ENCODE results near the gene APBA1. TPM values are rescaled to one million over a fixed set of nuclear protein-coding genes. Genes with fewer than 3 reads are reported as not detected.
A peak's percentile ranks its signal among the peaks of the same experiment; 100 is the strongest.

Gene APBA1
- total and polyA plus RNA-seq, 5 donors = 3.5 to 9.2 (median 6.2) TPM

DNA sequence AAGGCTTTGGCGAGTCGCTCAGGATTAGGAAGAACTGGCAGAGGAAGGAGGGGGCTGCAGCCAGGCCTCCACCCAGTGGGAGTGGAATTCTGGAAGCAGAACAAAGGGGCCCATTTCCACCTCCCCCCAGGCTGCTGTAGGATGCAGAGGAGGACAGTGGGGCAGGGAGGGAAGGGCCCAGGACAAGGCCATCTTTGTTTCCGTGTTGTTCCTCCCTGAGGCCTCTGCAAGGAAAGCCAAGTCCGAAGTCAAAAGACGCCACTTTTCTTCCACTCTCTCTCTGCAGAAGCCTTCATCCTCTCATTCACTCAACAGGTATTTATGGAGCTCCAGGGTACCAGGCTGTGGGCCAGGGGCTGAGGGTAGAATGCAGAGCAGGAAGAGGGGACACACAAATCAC lies 276.5 kb downstream of the APBA1 start:
- peaks cover 13% of the 10 kb centered on the region for H3K4me1 ChIP-seq (ENCODE audit: control insufficient read depth, insufficient read depth, low read length)
- H3K27ac ChIP-seq (ENCODE audit: low read length) = no peak overlapping the region
- no peak for DNase-seq
- intact Hi-C loops (cut with DNase I) = no loop called here
- no peak for ATAC-seq
- H3K9me3 ChIP-seq (ENCODE audit: control insufficient read depth, low read length) = no peaks in the 10 kb centered on the region
- no peaks in the 10 kb centered on the region for H3K27me3 ChIP-seq (ENCODE audit: control insufficient read depth, insufficient read depth)
- no peak overlapping the region for H3K4me3 ChIP-seq (ENCODE audit: low read length)
- WGBS = 76% methylated on average over 5 of the region's 5 CpGs

GRCh38 chr9:69393425-69393824 lies 278.7 kb downstream of the APBA1 start:
- Histone ChIP-seq H3K9me3 (ENCODE audit: control insufficient read depth, low read length) (no peaks in the 10 kb centered on the region), H3K27ac (ENCODE audit: low read length) (peak overlapping the region; percentile 78), H3K4me3 (ENCODE audit: low read length) (no peak overlapping the region), H3K27me3 (ENCODE audit: control insufficient read depth, insufficient read depth) (no peaks in the 10 kb centered on the region), H3K4me1 (ENCODE audit: control insufficient read depth, insufficient read depth, low read length) (peaks cover 13% of the 10 kb centered on the region)
- WGBS = 74% methylated on average over 6 of the region's 6 CpGs
- ATAC-seq (peak; percentile 14 to 15), DNase-seq (peak in 2 of 3 donors; percentile 72 to 74)
- intact Hi-C loops (cut with DNase I) = no loop called here

DNA sequence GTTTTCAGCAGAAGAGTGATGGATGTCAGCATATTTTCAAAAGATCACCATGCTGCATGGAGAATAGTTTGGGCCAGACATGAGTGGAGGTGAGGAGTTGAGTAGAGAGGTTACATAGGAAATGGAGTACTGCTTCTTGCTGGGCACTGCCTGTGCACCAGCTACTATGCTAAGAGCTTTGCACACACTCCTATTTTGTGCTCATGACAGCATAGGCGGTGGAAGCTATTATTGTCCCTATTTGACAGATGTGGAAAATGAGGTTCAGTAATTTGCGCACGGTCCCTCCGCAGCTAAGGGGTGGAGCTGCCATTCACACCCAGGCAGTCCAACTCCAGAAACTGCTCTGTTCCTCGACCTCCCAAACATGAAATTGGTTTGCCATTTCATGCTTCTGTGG lies 279.3 kb downstream of the APBA1 start:
- peaks cover 13% of the 10 kb centered on the region for H3K4me1 ChIP-seq (ENCODE audit: control insufficient read depth, insufficient read depth, low read length)
- no peak overlapping the region for H3K4me3 ChIP-seq (ENCODE audit: low read length)
- H3K27ac ChIP-seq (ENCODE audit: low read length) = peak overlapping the region; percentile 78
- WGBS = 77% methylated on average over 5 of the region's 5 CpGs
- no peaks in the 10 kb centered on the region for H3K27me3 ChIP-seq (ENCODE audit: control insufficient read depth, insufficient read depth)
- no peak for ATAC-seq
- no peak for DNase-seq
- H3K9me3 ChIP-seq (ENCODE audit: control insufficient read depth, low read length) = no peaks in the 10 kb centered on the region
- intact Hi-C loops (cut with DNase I) = no loop called here

GRCh38 chr9:69391946-69392345 lies 280.2 kb downstream of the APBA1 start:
- peak in 2 of 3 donors; percentile 25 to 58 for DNase-seq
- H3K27me3 ChIP-seq (ENCODE audit: control insufficient read depth, insufficient read depth) = no peaks in the 10 kb centered on the region
- ATAC-seq = peak; percentile 78 to 80
- intact Hi-C loops (cut with DNase I) = no loop called here
- peak overlapping the region; percentile 86 for H3K27ac ChIP-seq (ENCODE audit: low read length)
- H3K9me3 ChIP-seq (ENCODE audit: control insufficient read depth, low read length) = no peaks in the 10 kb centered on the region
- 17% methylated on average over 7 of the region's 7 CpGs for WGBS
- H3K4me1 ChIP-seq (ENCODE audit: control insufficient read depth, insufficient read depth, low read length) = peaks cover 12% of the 10 kb centered on the region
- no peak overlapping the region for H3K4me3 ChIP-seq (ENCODE audit: low read length)

- intact Hi-C loops (cut with DNase I) = no loop called here
- DNase-seq (no peak), ATAC-seq (peak; percentile 2 to 5)
- peak overlapping the region; percentile 86 for H3K27ac ChIP-seq (ENCODE audit: low read length)
- no peaks in the 10 kb centered on the region for H3K9me3 ChIP-seq (ENCODE audit: control insufficient read depth, low read length)
- no peaks in the 10 kb centered on the region for H3K27me3 ChIP-seq (ENCODE audit: control insufficient read depth, insufficient read depth)
- H3K4me3 ChIP-seq (ENCODE audit: low read length) = no peak overlapping the region
- H3K4me1 ChIP-seq (ENCODE audit: control insufficient read depth, insufficient read depth, low read length) = peaks cover 12% of the 10 kb centered on the region
- 77% methylated on average over 11 of the region's 11 CpGs for WGBS
Measured at GRCh38 chr9:69391487-69391886, 280.7 kb downstream of the APBA1 start.

DNA sequence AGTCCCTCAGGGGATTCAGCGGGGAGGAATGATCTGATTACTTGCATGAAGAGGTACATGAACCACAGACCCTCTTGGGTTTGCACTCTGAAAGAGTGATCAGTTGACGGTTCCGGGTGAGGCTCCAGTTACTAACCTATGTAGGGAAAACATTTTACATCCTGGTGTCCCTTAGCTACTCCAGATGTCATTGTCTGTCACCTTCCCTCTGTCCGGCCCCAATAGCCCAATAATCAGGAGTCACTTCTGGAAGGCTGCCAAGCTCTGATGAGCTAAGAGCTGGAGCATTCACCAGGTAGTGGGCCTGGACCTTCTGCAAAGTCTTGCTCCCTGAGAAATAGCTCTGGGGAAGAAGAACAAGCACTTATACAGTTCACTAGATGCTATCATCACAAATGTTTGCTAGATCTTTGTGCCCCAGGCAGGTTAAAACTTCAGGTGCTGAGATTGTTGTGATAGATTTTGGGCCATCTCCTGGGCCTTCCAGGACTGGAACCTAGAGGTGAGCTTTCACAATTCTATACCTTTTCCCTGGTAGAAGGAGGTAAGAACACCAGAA lies 282.7 kb downstream of the APBA1 start:
- Histone ChIP-seq H3K9me3 (ENCODE audit: control insufficient read depth, low read length) (no peaks in the 10 kb centered on the region), H3K4me1 (ENCODE audit: control insufficient read depth, insufficient read depth, low read length) (peaks cover 12% of the 10 kb centered on the region), H3K27me3 (ENCODE audit: control insufficient read depth, insufficient read depth) (no peaks in the 10 kb centered on the region), H3K27ac (ENCODE audit: low read length) (peak overlapping the region; percentile 17), H3K4me3 (ENCODE audit: low read length) (no peak overlapping the region)
- intact Hi-C loops (cut with DNase I) = loop anchor here in 3 of 4 donors (10.0 kb wide), 3 partner anchors 65 to 165 kb away; partner anchors contain the start of gene ENTREP1 (in 2 of the 3)
- DNase-seq = no peak
- ATAC-seq = no peak
- WGBS = 79% methylated on average over 4 of the region's 4 CpGs

GRCh38 chr9:69388596-69388995 lies 283.6 kb downstream of the APBA1 start:
- no peak for DNase-seq
- no peaks in the 10 kb centered on the region for H3K27me3 ChIP-seq (ENCODE audit: control insufficient read depth, insufficient read depth)
- no peaks in the 10 kb centered on the region for H3K9me3 ChIP-seq (ENCODE audit: control insufficient read depth, low read length)

GRCh38 chr9:69386651-69387050 lies 285.5 kb downstream of the APBA1 start:
- Histone ChIP-seq H3K9me3 (ENCODE audit: control insufficient read depth, low read length) (no peaks in the 10 kb centered on the region), H3K4me1 (ENCODE audit: control insufficient read depth, insufficient read depth, low read length) (peaks cover 2% of the 10 kb centered on the region), H3K27ac (ENCODE audit: low read length) (peak overlapping the region; percentile 29), H3K27me3 (ENCODE audit: control insufficient read depth, insufficient read depth) (no peaks in the 10 kb centered on the region), H3K4me3 (ENCODE audit: low read length) (no peak overlapping the region)
- ATAC-seq (peak; percentile 77 to 87), DNase-seq (peak in 2 of 3 donors; percentile 48 to 69)
- 65% methylated on average over 4 of the region's 4 CpGs for WGBS
- intact Hi-C loops (cut with DNase I) = loop anchor here in 3 of 4 donors (10.0 kb wide), 3 partner anchors 62 to 162 kb away; partner anchors contain the start of gene ENTREP1 (in 2 of the 3)

More at GRCh38 chr9:69388596-69388995, 283.6 kb downstream of the APBA1 start:
- Histone ChIP-seq H3K4me3 (ENCODE audit: low read length) (no peak overlapping the region), H3K4me1 (ENCODE audit: control insufficient read depth, insufficient read depth, low read length) (peaks cover 9% of the 10 kb centered on the region), H3K27ac (ENCODE audit: low read length) (no peak overlapping the region)
- no peak for ATAC-seq
- WGBS = 85% methylated on average over 3 of the region's 3 CpGs
- intact Hi-C loops (cut with DNase I) = loop anchor here in 3 of 4 donors (10.0 kb wide), 3 partner anchors 64 to 164 kb away; partner anchors contain the start of gene ENTREP1 (in 2 of the 3)

- Histone ChIP-seq H3K27ac (ENCODE audit: low read length) (no peak overlapping the region), H3K27me3 (ENCODE audit: control insufficient read depth, insufficient read depth) (no peaks in the 10 kb centered on the region), H3K9me3 (ENCODE audit: control insufficient read depth, low read length) (no peaks in the 10 kb centered on the region), H3K4me1 (ENCODE audit: control insufficient read depth, insufficient read depth, low read length) (no peaks in the 10 kb centered on the region), H3K4me3 (ENCODE audit: low read length) (no peak overlapping the region)
- ATAC-seq (no peak), DNase-seq (no peak)
- 69% methylated on average over 6 of the region's 6 CpGs for WGBS
- intact Hi-C loops (cut with DNase I) = loop anchor here in 3 of 4 donors (10.0 kb wide), 3 partner anchors 61 to 161 kb away; partner anchors contain the start of gene ENTREP1 (in 2 of the 3)
Measured at GRCh38 chr9:69385581-69386033, 286.6 kb downstream of the APBA1 start.

GRCh38 chr9:69382135-69382534 lies 290.0 kb downstream of the APBA1 start:
- no peak for ATAC-seq
- no peaks in the 10 kb centered on the region for H3K27me3 ChIP-seq (ENCODE audit: control insufficient read depth, insufficient read depth)
- H3K4me3 ChIP-seq (ENCODE audit: low read length) = no peak overlapping the region
- H3K27ac ChIP-seq (ENCODE audit: low read length) = peak overlapping the region; percentile 5
- 49% methylated on average over 4 of the region's 4 CpGs for WGBS
- no peaks in the 10 kb centered on the region for H3K9me3 ChIP-seq (ENCODE audit: control insufficient read depth, low read length)
- peaks cover 3% of the 10 kb centered on the region for H3K4me1 ChIP-seq (ENCODE audit: control insufficient read depth, insufficient read depth, low read length)
- no peak for DNase-seq
- intact Hi-C loops (cut with DNase I) = loop anchor here in 3 of 4 donors (10.0 kb wide), 3 partner anchors 57 to 157 kb away; partner anchors contain the start of gene ENTREP1 (in 2 of the 3)

- peaks cover 7% of the 10 kb centered on the region for H3K4me1 ChIP-seq (ENCODE audit: control insufficient read depth, insufficient read depth, low read length)
- ATAC-seq = peak in 1 of 2 donors; percentile 6
- no peak for DNase-seq
Measured at GRCh38 chr9:69380811-69381210, 291.4 kb downstream of the APBA1 start.

More at GRCh38 chr9:69380811-69381210, 291.4 kb downstream of the APBA1 start:
- H3K27me3 ChIP-seq (ENCODE audit: control insufficient read depth, insufficient read depth) = no peaks in the 10 kb centered on the region
- H3K27ac ChIP-seq (ENCODE audit: low read length) = peak overlapping the region; percentile 87
- WGBS = 94% methylated on average over 3 of the region's 3 CpGs
- intact Hi-C loops (cut with DNase I) = loop anchor here in 3 of 4 donors (10.0 kb wide), 3 partner anchors 56 to 156 kb away; partner anchors contain the start of gene ENTREP1 (in 2 of the 3)
- H3K9me3 ChIP-seq (ENCODE audit: control insufficient read depth, low read length) = no peaks in the 10 kb centered on the region
- no peak overlapping the region for H3K4me3 ChIP-seq (ENCODE audit: low read length)

All from right cardiac atrium (tissue), 5 donors.